Astrocyte (in vitro differentiated cells and primary cell): Measurements from ENCODE around the gene ACSF2.

ENCODE experiments used
- EZH2 ChIP-seq: IDR thresholded peaks from 2 replicates; pipeline ENCODE4 v1.6.1; 2012; ENCODE audit warnings: mild to moderate bottlenecking, low read length, inconsistent platforms; ENCODE audit not compliant: insufficient read depth
- TF ChIP-seq, protein P1 (sequence below): IDR thresholded peaks from 2 replicates; pipeline ENCODE4 v1.5.1; 2011; ENCODE audit warnings: low read depth, mild to moderate bottlenecking, inconsistent platforms, low read length, moderate library complexity; ENCODE audit not compliant: insufficient read depth

DNA sequence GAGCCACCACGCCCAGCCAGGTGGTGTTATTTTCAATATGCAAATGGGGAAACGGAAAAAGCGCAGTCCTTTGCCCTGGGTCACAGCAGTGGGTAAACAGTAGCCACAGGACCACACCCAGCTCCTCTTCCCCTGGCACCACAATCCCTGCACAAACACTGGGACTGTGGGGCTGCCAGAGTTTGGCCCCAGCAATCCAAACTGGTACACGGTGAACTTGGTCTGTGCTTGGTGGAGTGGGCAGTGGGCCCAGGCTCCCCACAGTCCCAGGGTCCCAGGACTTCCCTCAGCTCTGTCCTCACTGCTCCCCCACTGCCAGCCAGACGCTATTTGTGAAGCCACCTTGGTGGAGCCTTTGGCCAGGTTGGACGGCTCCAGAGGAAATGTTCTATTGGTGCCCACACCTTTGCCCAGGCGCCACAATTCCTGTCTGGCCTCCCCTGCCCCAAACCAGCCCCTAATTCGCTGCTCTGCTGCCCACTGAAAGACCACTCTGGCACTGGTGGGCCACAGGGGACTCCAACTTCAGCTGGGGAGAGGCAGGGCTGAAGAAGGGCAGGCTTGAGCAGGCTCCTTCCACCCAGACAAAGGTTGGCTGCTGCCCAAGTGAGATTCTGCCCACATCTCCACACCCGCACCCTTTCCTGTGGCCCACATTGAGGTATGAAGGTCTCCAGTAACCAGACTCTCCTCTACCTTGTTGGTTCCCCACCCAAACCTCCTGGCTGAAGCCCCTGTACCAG is 40.5 kb downstream of the ACSF2 start:
- TF ChIP-seq, protein P1, sequence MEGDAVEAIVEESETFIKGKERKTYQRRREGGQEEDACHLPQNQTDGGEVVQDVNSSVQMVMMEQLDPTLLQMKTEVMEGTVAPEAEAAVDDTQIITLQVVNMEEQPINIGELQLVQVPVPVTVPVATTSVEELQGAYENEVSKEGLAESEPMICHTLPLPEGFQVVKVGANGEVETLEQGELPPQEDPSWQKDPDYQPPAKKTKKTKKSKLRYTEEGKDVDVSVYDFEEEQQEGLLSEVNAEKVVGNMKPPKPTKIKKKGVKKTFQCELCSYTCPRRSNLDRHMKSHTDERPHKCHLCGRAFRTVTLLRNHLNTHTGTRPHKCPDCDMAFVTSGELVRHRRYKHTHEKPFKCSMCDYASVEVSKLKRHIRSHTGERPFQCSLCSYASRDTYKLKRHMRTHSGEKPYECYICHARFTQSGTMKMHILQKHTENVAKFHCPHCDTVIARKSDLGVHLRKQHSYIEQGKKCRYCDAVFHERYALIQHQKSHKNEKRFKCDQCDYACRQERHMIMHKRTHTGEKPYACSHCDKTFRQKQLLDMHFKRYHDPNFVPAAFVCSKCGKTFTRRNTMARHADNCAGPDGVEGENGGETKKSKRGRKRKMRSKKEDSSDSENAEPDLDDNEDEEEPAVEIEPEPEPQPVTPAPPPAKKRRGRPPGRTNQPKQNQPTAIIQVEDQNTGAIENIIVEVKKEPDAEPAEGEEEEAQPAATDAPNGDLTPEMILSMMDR, result no peak
- no peak for TF ChIP-seq EZH2
